HG03442 (cell line): Measurements from ENCODE around the gene SP110.
"Not testable (repeated sequence)": the region's sequence is repeated elsewhere in the genome, so short reads cannot be mapped to it uniquely, and the experiment has no call there.

Experiments used
- ATAC-seq: cut with Tn5 transposase; IDR thresholded peaks from one replicate; pipeline ENCODE4 v1.9.1; 2021; ENCODE audit warnings: mild to moderate bottlenecking, moderate library complexity; ENCODE audit not compliant: unreplicated experiment

SP110 gene

DNA sequence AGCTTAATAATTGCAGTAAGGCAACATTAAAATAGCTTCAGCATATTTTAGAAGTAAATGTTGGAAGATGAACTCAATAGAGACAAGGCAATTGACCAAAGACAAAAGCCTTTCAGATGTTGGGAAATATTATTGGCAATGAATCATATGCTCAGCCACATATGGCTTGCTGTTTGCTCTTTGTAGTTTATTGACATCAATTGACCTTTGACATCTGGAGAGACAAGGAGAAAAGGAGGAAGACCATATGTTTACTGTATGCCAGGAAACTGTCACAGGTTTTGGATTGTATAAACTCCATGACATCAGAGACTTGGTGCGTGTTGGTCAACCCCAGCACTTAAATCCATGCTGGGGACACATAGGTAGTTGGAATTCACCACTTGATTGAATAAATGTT, 90.4 kb downstream of the SP110 start:
- ATAC-seq = no peak

DNA sequence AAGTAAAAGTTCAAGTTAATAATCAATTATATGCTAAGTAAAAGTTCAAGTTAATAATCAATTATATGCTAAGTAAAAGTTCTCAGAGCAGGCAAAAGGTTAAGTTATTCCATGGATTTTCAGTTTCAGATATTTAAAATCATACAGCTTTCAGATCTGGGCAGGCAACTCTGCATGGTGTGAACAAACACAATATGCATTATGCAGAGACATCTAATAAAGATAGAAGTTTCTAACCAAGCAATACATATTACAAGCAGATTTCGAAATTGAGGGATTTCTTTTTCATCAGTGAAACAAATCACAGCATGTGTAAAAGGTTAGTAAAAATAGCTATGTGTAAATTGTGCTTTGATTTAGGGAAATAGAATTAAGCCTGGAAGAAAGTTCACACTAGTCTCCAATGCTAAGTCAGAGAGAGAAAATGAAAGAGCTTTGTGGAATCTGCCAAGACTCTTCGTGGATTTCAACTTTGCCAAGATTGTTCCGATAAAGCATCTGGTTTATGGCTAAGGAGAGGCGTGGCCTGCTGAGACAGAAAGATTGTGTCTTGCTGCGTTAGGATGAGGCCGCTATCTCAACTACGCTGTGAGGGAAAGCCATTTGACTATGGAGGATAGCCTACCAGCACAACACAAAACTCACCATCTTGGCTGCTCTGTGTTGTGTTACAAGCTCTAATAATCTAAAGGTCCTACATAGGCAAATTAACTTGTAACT, 91.0 kb downstream of the SP110 start:
- no peak for ATAC-seq

DNA sequence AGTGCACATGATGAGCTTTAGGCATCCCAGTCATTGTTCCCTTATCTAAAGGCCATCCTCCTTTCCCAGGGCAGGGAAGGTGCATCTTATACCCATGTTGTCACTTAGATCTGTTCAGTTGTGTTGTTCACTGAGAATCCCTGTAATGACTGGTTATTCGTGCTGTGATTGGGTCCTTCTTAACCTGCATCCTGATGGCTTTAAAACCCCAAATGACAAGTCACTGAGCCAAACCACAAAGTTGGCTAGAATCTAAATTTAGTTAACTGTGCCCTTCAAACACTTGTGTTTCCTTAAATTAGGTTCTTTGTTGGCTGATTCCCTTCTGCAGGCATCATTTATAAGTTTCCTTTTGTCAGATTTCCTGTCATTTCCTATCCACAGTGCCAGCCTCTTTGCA, 92.6 kb downstream of the SP110 start:
- ATAC-seq = no peak

DNA sequence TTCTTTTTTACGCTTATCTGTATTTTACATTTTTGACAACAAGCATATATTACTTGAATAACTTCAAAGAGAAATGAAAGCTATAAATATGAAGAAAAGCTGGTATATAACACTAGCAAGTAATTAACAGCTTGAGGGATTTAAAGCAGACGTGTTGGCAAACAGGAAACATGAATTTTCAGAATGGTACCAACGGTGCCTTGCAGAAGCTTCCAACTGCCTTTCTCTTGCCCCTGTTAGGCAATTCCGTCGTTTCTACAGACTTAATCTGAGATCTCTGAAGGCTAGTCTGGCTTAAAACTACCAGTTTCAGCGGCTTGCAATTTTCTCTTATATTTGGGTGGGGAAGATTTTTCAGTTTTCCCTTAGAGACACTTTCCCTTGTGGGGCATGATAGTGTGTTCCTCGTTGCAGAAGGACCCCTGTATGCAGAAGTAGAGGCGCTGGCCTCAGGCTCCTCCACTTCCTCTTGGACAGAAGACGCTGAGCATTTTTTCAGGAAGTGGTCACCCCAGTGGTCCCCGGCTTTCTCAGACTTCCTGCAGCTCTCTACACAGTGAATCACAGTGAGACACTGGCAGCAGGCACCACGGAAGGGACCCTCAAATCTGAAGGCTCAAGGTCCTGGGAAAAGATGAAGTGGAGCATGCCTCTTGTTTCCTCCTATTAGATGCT, 94.9 kb downstream of the SP110 start:
- peak; percentile 80 for ATAC-seq

DNA sequence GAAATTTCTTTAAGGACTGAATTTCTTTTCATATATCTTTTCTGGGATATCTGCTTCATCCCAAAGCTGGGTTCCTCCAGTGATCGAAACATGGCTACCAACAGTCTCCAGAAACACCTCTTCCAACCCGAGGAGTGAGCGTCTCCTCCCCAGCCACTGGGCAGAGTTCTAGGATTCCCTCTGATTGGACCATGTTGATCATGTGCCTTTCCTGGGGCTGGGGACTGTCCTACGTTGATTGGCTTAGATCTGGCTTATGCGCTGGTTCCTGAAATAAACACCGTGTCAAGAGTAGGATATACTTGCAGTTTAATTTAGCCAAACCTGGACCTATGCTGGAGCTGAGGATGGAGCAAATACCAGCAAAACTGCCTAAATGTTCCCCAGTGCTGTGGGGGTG, 95.5 kb downstream of the SP110 start:
- no peak for ATAC-seq

DNA sequence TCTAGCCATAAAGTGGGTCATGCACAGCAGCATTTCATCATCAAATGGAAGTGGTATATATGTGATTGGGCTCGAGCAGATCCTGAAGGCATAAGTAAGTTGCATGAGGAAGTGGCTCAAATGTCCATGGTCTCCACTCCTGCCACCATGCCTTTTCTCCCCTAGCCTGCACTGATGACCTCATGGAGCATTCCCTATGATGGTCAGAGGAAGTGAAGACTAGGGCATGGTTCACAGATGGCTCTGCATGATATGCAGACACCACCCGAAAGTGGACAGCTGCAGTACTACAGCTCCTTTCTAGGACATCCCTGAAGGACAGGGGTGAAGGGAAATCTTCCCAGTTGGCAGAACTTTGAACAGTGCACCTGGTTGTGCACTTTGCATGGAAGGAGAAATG, 99.4 kb downstream of the SP110 start:
- ATAC-seq = not testable (repeated sequence)

DNA sequence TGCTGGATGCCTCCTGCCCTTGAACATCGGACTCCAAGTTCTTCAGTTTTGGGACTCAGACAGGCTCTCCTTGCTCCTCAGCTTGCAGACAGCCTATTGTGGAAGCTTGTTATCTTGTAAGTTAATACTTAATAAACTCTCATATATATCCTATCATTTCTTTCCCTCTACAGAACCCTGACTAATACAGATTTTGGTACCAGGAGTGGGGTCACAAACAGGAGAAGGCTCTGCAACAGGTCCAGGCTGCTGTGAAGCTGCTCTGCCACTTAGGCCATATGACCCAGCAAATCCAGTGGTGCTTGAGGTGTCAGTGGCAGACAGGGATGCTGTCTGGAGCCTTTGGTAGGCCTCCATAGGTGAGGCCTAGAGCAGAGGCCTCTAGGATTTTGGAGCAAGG, 100.0 kb downstream of the SP110 start:
- not testable (repeated sequence) for ATAC-seq
